GM19328 (cell line): ENCODE results near the gene WDR18.

ENCODE experiments used
- ATAC-seq: cut with Tn5 transposase; IDR thresholded peaks from one replicate; pipeline ENCODE4 v1.9.1; 2021; ENCODE audit warnings: mild to moderate bottlenecking, moderate library complexity; ENCODE audit not compliant: unreplicated experiment

Gene WDR18

GRCh38 chr19:984165-984967, at the start of gene WDR18:
TSS of gene WDR18 (plus strand) at chr19:984345. CDS start at chr19:984354, 9 bp downstream.
- peak; percentile 70 for ATAC-seq

GRCh38 chr19:934865-935479, 49.2 kb upstream of the WDR18 start:
- no peak for ATAC-seq

DNA sequence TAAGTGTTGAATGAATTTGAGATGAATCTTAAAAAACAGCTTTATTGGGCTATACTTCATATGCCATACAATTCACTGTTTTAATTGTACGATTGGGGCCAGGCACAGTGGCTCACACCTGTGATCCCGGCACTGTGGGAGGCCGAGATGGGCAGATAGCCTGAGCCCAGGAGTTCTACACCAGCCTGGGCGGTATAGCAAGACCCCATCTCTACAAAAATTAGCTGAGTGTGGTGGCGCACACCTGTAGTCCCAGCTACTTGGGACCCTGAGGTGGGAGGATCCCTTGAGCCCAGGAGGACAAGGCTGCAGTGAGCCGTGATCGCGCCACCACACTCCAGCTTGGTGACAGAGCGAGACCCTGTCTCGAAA, 48.0 kb upstream of the WDR18 start:
- no peak for ATAC-seq

DNA sequence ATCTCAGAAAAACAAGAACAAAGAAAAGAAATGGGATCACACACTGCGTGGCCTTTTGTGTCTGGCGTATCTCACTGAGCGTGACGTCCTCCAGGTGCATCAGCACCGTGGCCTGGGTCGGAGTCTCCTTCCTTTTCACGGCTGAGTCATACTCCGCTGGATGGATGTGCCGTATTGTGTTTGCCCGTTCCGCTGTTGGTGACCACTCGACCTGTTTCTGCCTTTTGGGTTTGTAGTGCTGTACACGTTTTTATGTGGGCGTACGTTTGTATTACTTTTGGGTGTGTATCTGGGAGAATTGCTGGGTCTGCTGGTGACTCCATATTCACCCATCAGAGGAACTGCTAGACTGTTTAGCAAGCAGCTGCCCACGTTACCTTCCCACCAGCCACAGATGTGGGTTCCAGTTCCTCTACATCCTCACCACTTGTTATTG, 46.9 kb upstream of the WDR18 start:
- ATAC-seq = no peak

GRCh38 chr19:938233-938923, 45.8 kb upstream of the WDR18 start:
- ATAC-seq = no peak

- ATAC-seq = no peak
Measured at GRCh38 chr19:939439-939838, 44.7 kb upstream of the WDR18 start.

DNA sequence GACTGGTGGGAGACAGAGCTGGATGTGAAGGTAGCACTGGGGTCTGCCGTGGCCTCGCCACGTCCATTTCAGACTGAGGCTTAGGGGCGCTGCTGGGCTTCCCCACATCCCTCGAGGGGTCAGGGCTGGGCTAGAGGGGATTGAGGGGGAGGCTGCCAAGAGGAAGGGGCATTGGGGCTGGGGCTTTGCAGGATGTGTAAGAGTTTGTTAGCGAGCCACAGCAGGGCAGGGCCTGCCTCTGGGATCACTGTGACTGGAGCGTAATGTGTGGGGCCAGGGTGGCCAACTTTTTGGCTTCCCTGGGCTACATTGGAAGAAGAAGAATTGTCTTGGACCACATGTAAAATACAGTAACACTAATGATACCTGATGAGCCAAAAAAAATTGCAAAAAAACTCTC, 44.2 kb upstream of the WDR18 start:
- no peak for ATAC-seq

- no peak for ATAC-seq
Measured at GRCh38 chr19:940591-941291, 43.4 kb upstream of the WDR18 start.

- ATAC-seq = no peak
Measured at GRCh38 chr19:941292-942132, 42.6 kb upstream of the WDR18 start.

- ATAC-seq = no peak
Measured at GRCh38 chr19:942133-942645, 42.0 kb upstream of the WDR18 start.

GRCh38 chr19:943551-944170, 40.5 kb upstream of the WDR18 start:
- no peak for ATAC-seq

DNA sequence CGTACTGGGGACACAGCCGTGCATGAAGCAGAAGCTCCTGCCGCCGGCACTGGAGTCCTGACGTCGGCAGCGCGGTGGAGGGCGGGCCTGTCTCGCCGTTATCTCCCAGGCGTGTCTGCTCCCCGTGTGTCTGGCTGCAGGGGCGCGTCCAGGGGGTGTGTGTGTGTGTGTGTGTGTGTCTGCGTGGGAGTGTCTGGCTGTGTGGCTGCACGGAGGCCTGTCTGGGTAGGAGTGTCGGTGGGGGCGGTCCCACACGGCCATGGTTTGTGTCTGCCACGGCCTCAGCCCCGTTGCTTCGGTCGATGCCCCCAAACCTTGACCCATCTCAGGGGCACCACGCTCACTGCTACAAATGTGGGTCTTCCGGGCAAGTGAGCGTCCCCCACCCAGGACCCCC, 40.0 kb upstream of the WDR18 start:
- ATAC-seq = no peak

- no peak for ATAC-seq
Measured at GRCh38 chr19:944663-945241, 39.4 kb upstream of the WDR18 start.

- no peak for ATAC-seq
Measured at GRCh38 chr19:945401-946252, 38.5 kb upstream of the WDR18 start.

DNA sequence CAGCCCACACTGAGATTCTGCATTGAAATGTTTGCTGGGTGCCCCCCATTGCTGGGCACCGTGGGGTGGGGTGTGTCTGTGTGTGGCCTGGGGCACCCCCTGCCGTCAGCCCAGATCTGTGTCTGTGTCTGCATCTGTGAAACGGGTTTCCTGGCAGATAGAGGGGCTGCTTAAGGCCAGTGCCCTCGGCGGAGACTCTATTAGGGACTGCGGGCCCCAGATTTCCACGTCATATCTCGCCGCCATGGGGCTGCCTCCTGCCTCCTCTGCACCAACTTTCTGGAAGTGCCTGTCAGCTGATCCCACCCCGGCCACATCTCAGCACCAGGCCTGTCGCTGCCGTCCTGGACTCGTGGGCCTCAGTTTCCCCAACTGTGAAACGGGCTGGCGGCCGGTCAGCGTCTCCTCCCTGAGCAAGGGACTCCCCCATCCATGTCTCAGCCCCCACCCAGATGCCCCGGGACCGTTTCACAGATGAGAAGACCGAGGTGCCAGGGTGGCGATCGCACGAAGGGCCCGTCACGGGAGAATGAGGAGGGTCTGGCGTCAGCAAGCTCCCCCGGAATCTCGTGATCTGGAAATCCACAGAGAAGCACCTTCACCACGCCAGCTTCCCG, 36.9 kb upstream of the WDR18 start:
- no peak for ATAC-seq

GRCh38 chr19:947707-948539, 36.2 kb upstream of the WDR18 start:
- peak; percentile 67 for ATAC-seq

GRCh38 chr19:948842-949496, 35.2 kb upstream of the WDR18 start:
- ATAC-seq = no peak
